HepG2 (cell line): ENCODE results near the gene SLBP. TPM values are rescaled to one million over a fixed set of nuclear protein-coding genes. Genes with fewer than 3 reads are reported as not detected.

Source experiments
- AKAP8 ChIP-seq: sonication (generic); formaldehyde crosslinking; IDR thresholded peaks from 2 replicates; pipeline ENCODE4 v1.5.1; 2020; ENCODE audit warnings: mild to moderate bottlenecking, missing genetic modification reagents
- CSRNP2 ChIP-seq: sonication (generic); formaldehyde crosslinking; conservative IDR thresholded peaks from 2 replicates; pipeline ENCODE4 v1.8.0; 2022; ENCODE audit warnings: low read depth, missing genetic modification reagents
- EZH2 ChIP-seq: conservative IDR thresholded peaks from 2 replicates; pipeline ENCODE4 v1.6.1; 2012; ENCODE audit warnings: mild to moderate bottlenecking, low read depth, low read length, moderate library complexity
- HIC2 ChIP-seq: sonication (generic); formaldehyde crosslinking; IDR thresholded peaks from 2 replicates; pipeline ENCODE4 v1.9.0; 2022; ENCODE audit warnings: low read depth, missing genetic modification reagents
- HMGXB4 ChIP-seq, 2 experiments: sonication (generic) in 1 of 2; formaldehyde crosslinking in 1 of 2; IDR thresholded peaks; 2 replicates each; pipeline versions ENCODE4 v1.4.0 to v1.6.1; 2018 to 2020; ENCODE audit warnings: missing genetic modification reagents in 2 of 2, borderline replicate concordance in 1 of 2, low read depth in 1 of 2, mild to moderate bottlenecking in 1 of 2, missing biosample characterization in 1 of 2
- HNRNPH1 ChIP-seq: fragments of 200-400 bp; formaldehyde crosslinking; optimal IDR thresholded peaks from 2 replicates; pipeline ENCODE3; 2017; ENCODE audit warnings: mild to moderate bottlenecking, low read depth, low read length
- HNRNPL ChIP-seq: fragments of 200-400 bp; formaldehyde crosslinking; IDR thresholded peaks from 2 replicates; pipeline ENCODE4 v1.6.1; 2017; ENCODE audit warnings: mild to moderate bottlenecking, low read depth, low read length
- KDM5A ChIP-seq: fragments of 200-600 bp; sonication (generic); IDR thresholded peaks from 2 replicates; pipeline ENCODE4 v1.7.0; 2018; ENCODE audit warnings: antibody characterized with exemption, mild to moderate bottlenecking, low read length, borderline replicate concordance
- KDM6A ChIP-seq: IDR thresholded peaks from 2 replicates; pipeline ENCODE4 v1.6.1; 2016; ENCODE audit warnings: low read depth
- MXI1 ChIP-seq: IDR thresholded peaks from 3 replicates; pipeline ENCODE4 v1.6.1; 2012; ENCODE audit warnings: low read depth, low read length, inconsistent platforms, borderline replicate concordance
- NFKBIZ ChIP-seq: IDR thresholded peaks from 2 replicates; pipeline ENCODE4 v1.6.1; 2018; ENCODE audit warnings: missing genetic modification reagents, missing compliant biosample characterization
- SIN3A ChIP-seq: IDR thresholded peaks from 2 replicates; pipeline ENCODE4 v1.6.1; 2011; ENCODE audit warnings: low read depth, mild to moderate bottlenecking, control low read depth, low read length, borderline replicate concordance
- TFDP2 ChIP-seq: sonication (generic); formaldehyde crosslinking; IDR thresholded peaks from 2 replicates; pipeline ENCODE4 v1.4.0; 2020; ENCODE audit warnings: missing genetic modification reagents
- ZBTB2 ChIP-seq: sonication (generic); formaldehyde crosslinking; IDR thresholded peaks from 2 replicates; pipeline ENCODE4 v1.8.0; 2022; ENCODE audit warnings: low read depth, missing genetic modification reagents
- ZNF510 ChIP-seq: sonication (generic); formaldehyde crosslinking; IDR thresholded peaks from 2 replicates; pipeline ENCODE4 v1.4.0; 2020; ENCODE audit warnings: low read depth, mild to moderate bottlenecking, missing genetic modification reagents
- ZNF558 ChIP-seq: sonication (generic); formaldehyde crosslinking; IDR thresholded peaks from 2 replicates; pipeline ENCODE4 v1.9.0; 2022; ENCODE audit warnings: mild to moderate bottlenecking, missing genetic modification reagents, borderline replicate concordance
- ZNF563 ChIP-seq: sonication (generic); formaldehyde crosslinking; IDR thresholded peaks from 2 replicates; pipeline ENCODE4 v1.8.0; 2022; ENCODE audit warnings: mild to moderate bottlenecking, moderate library complexity, missing genetic modification reagents
- ZNF564 ChIP-seq: sonication (generic); formaldehyde crosslinking; IDR thresholded peaks from 2 replicates; pipeline ENCODE4 v1.8.1; 2023; ENCODE audit warnings: mild to moderate bottlenecking, missing genetic modification reagents
- ZNF572 ChIP-seq: sonication (generic); formaldehyde crosslinking; IDR thresholded peaks from 2 replicates; pipeline ENCODE4 v1.5.1; 2020; ENCODE audit warnings: mild to moderate bottlenecking, missing genetic modification reagents
- polyA plus RNA-seq, 8 experiments: library from polyadenylated mRNA; depleted of rRNA in 3 of 8; stranded (reverse) in 7 of 8; unstranded in 1 of 8; fragments of >200 nt; fragmentation: Illumina TruSeq in 4 of 8; extraction: Trizol in 4 of 8; gene quantifications; 2 replicates each; pipeline versions ENCODE4 v1.2.1 to v1.2.3, GENCODE V29; 2011 to 2016; ENCODE audit warnings: low read depth in 4 of 8, missing spikeins in 1 of 8, mixed read lengths in 1 of 8; ENCODE audit not compliant: insufficient read depth in 1 of 8
- total RNA-seq, 5 experiments: library from RNA; depleted of rRNA; stranded (reverse); fragments of >200 nt; fragmentation: Illumina TruSeq; extraction: Trizol; gene quantifications; 2 replicates each; pipeline ENCODE4 v1.2.3, GENCODE V29; 2016; ENCODE audit warnings: low read depth in 1 of 5

Gene SLBP
- total and polyA plus RNA-seq, 2 of the 13 experiments (the other 11 are each of a cell fraction or from before 2014, with no cell fraction given) = 43.9 to 104 TPM

GRCh38 chr4:1759818-1760223 is 47.7 kb upstream of the SLBP start (continued):
- TF ChIP-seq ZNF563 (no peak), HNRNPL (peak; percentile 87), MXI1 (no peak), CSRNP2 (no peak), ZNF510 (no peak), KDM6A (CRISPR knock-in tag) (no peak), HMGXB4 (CRISPR knock-in tag; IDR thresholded peaks at IDR 0.05; ENCODE audit: borderline replicate concordance in 1 of 2, low read depth in 1 of 2) (0 out of 4 replicates have a peak, but pooled peaks of 1 of the 2 experiments have one; percentile 14), ZNF572 (CRISPR knock-in tag) (no peak), HNRNPH1 (no peak), SIN3A (no peak), ZBTB2 (no peak; the same call in 1 of the 2 replicates), EZH2 (no peak), ZNF564 (CRISPR knock-in tag) (no peak), AKAP8 (0 out of 2 replicates have a peak, but pooled peaks have one; percentile 54), KDM5A (no peak), ZNF558 (0 out of 2 replicates have a peak, but pooled peaks have one; percentile 28), NFKBIZ (no peak), HIC2 (CRISPR knock-in tag) (peak; percentile 52), TFDP2 (CRISPR knock-in tag) (0 out of 2 replicates have a peak, but pooled peaks have one; percentile 22)
